A673 (cell line): ENCODE measurements around the gene AFAP1. TPM values are rescaled to one million over a fixed set of nuclear protein-coding genes. Genes with fewer than 3 reads are reported as not detected.
"Not testable (repeated sequence)": the region's sequence is repeated elsewhere in the genome, so short reads cannot be mapped to it uniquely, and the experiment has no call there.

ENCODE experiments used
- BruUV-seq: library from RNA; stranded (reverse); fragments of 400-500 nt; replicated peaks from 2 replicates; lab custom pipeline; 2021; lab: Mats Ljungman, UMichigan
- CTCF ChIA-PET: fragments of 300-600 bp; sonication (Branson Sonifier 250); formaldehyde crosslinking; loops from one replicate; lab custom pipeline; 2022; ENCODE audit warnings: antibody characterized with exemption; lab: Charles Lee
- POLR2A ChIA-PET: fragments of 300-600 bp; sonication (Branson Sonifier 250); formaldehyde crosslinking; loops from one replicate; lab custom pipeline; 2022; ENCODE audit warnings: antibody characterized with exemption; ENCODE audit not compliant: low non-redundant PET; lab: Charles Lee
- DNase-seq: peaks from one replicate; pipeline ENCODE4 v3.0.0-alpha.2; 2015; ENCODE audit warnings: low spot score
- H3K27ac ChIP-seq: fragments of 200-600 bp; sonication (generic); 2 replicates; pipeline ENCODE4 v1.5.1; 2016; ENCODE audit warnings: mixed run types, low read depth, mild to moderate bottlenecking, mixed read lengths, antibody characterized with exemption, low read length; ENCODE audit not compliant: poor library complexity, severe bottlenecking
- H3K27me3 ChIP-seq: fragments of 200-600 bp; sonication (generic); replicated peaks from 2 replicates; pipeline ENCODE4 v1.6.1; 2017; ENCODE audit warnings: mixed run types, low read depth, mild to moderate bottlenecking, mixed read lengths, antibody characterized with exemption, low read length; ENCODE audit not compliant: insufficient read depth, poor library complexity
- H3K36me3 ChIP-seq: fragments of 200-600 bp; sonication (generic); 2 replicates; pipeline ENCODE4 v1.6.1; 2016; ENCODE audit warnings: mixed run types, mild to moderate bottlenecking, mixed read lengths, antibody characterized with exemption, low read length; ENCODE audit not compliant: insufficient read depth, poor library complexity, severe bottlenecking
- H3K4me1 ChIP-seq: fragments of 200-600 bp; sonication (generic); 2 replicates; pipeline ENCODE4 v1.6.1; 2017; ENCODE audit warnings: mixed run types, mild to moderate bottlenecking, mixed read lengths, antibody characterized with exemption, low read length; ENCODE audit not compliant: insufficient read depth, poor library complexity, severe bottlenecking
- H3K4me3 ChIP-seq: fragments of 200-600 bp; sonication (generic); 2 replicates; pipeline ENCODE4 v1.5.1; 2016; ENCODE audit warnings: low read depth, mixed run types, mild to moderate bottlenecking, mixed read lengths, low read length; ENCODE audit not compliant: poor library complexity, severe bottlenecking
- H3K9me3 ChIP-seq: fragments of 200-600 bp; sonication (generic); 2 replicates; pipeline ENCODE4 v1.6.1; 2016; ENCODE audit warnings: mixed run types, low read depth, mild to moderate bottlenecking, mixed read lengths, antibody characterized with exemption, low read length; ENCODE audit not compliant: poor library complexity, severe bottlenecking
- CTCF ChIP-seq: fragments of 300-800, 200-600 bp; sonication (generic); conservative IDR thresholded peaks from 2 replicates; pipeline ENCODE4 v1.5.1; 2017; ENCODE audit warnings: low read depth, mild to moderate bottlenecking, antibody characterized with exemption, low read length, moderate library complexity, mixed read lengths
- EZH2 ChIP-seq: fragments of 200-600 bp; sonication (generic); IDR thresholded peaks from 2 replicates; pipeline ENCODE4 v1.6.1; 2017; ENCODE audit warnings: borderline replicate concordance, low read depth, mild to moderate bottlenecking, mixed read lengths, antibody characterized with exemption, low read length; ENCODE audit not compliant: poor library complexity, severe bottlenecking
- intact Hi-C: fragments of 100-400 bp; cut with micrococcal nuclease; formaldehyde crosslinking; loops from one replicate; pipeline ENCODE4 v1.10.0; 2022; ENCODE audit not compliant: unreplicated experiment
- total RNA-seq: library from RNA; stranded (reverse); gene quantifications from 2 replicates; pipeline ENCODE4 v1.2.3, GENCODE V29; 2021

Gene AFAP1
- total RNA-seq, 1 experiment from 2014 or later: 42.6 TPM

GRCh38 chr4:7944599-7945220, 5.0 kb upstream of the AFAP1 start:
- no peaks in the 10 kb centered on the region for H3K9me3 ChIP-seq
- H3K27ac ChIP-seq: no peak overlapping the region
- no peak for DNase-seq
- POLR2A ChIA-PET: no interaction called here
- no peak overlapping the region for H3K4me3 ChIP-seq
- no peaks in the 10 kb centered on the region for H3K4me1 ChIP-seq
- no peaks in the 10 kb centered on the region for H3K27me3 ChIP-seq
- no peaks in the 10 kb centered on the region for H3K36me3 ChIP-seq
- intact Hi-C loops: no loop called here
- no TSS peak for BruUV-seq
- no peak for TF ChIP-seq EZH2
- TF ChIP-seq CTCF: no peak
- CTCF ChIA-PET: no interaction called here

GRCh38 chr4:7943688-7944087, 4.0 kb upstream of the AFAP1 start:
- DNase-seq, CTCF ChIA-PET: not testable (repeated sequence)

GRCh38 chr4:7943211-7943610, 3.5 kb upstream of the AFAP1 start:
- ChIA-PET POLR2A (no interaction called here), CTCF (no interaction called here)
- no peaks in the 10 kb centered on the region for H3K36me3 ChIP-seq
- no peak for DNase-seq
- H3K4me3 ChIP-seq: no peak overlapping the region
- no peak overlapping the region for H3K27ac ChIP-seq
- TF ChIP-seq CTCF: no peak
- no peak for TF ChIP-seq EZH2
- no TSS peak for BruUV-seq
- H3K9me3 ChIP-seq: no peaks in the 10 kb centered on the region
- H3K27me3 ChIP-seq: no peaks in the 10 kb centered on the region
- H3K4me1 ChIP-seq: no peaks in the 10 kb centered on the region
- intact Hi-C loops: no loop called here

More at GRCh38 chr4:7943688-7944087, 4.0 kb upstream of the AFAP1 start:
- H3K4me3 ChIP-seq, H3K4me1 ChIP-seq, H3K27me3 ChIP-seq, intact Hi-C loops, POLR2A ChIA-PET, BruUV-seq, H3K36me3 ChIP-seq, H3K27ac ChIP-seq, H3K9me3 ChIP-seq: not testable (repeated sequence)

- no peaks in the 10 kb centered on the region for H3K9me3 ChIP-seq
- no peak overlapping the region for H3K27ac ChIP-seq
- no peak for DNase-seq
- ChIA-PET POLR2A (no interaction called here), CTCF (no interaction called here)
- peaks cover 3% of the 10 kb centered on the region for H3K4me1 ChIP-seq
- H3K4me3 ChIP-seq: no peak overlapping the region
- no peaks in the 10 kb centered on the region for H3K27me3 ChIP-seq
- no peaks in the 10 kb centered on the region for H3K36me3 ChIP-seq
- intact Hi-C loops: no loop called here
- no TSS peak for BruUV-seq
- TF ChIP-seq EZH2: no peak
- TF ChIP-seq CTCF: no peak
Measured at GRCh38 chr4:7941965-7942496, 2.4 kb upstream of the AFAP1 start.
